ENCODE measurements around the gene SSTR4. TPM values are rescaled to one million over a fixed set of nuclear protein-coding genes. Genes with fewer than 3 reads are reported as not detected.

The SSTR4 gene
- total and polyA plus RNA-seq, 2 donors (not counting 3 experiments of a cell fraction or from before 2014, with no cell fraction given) = not detected

DNA sequence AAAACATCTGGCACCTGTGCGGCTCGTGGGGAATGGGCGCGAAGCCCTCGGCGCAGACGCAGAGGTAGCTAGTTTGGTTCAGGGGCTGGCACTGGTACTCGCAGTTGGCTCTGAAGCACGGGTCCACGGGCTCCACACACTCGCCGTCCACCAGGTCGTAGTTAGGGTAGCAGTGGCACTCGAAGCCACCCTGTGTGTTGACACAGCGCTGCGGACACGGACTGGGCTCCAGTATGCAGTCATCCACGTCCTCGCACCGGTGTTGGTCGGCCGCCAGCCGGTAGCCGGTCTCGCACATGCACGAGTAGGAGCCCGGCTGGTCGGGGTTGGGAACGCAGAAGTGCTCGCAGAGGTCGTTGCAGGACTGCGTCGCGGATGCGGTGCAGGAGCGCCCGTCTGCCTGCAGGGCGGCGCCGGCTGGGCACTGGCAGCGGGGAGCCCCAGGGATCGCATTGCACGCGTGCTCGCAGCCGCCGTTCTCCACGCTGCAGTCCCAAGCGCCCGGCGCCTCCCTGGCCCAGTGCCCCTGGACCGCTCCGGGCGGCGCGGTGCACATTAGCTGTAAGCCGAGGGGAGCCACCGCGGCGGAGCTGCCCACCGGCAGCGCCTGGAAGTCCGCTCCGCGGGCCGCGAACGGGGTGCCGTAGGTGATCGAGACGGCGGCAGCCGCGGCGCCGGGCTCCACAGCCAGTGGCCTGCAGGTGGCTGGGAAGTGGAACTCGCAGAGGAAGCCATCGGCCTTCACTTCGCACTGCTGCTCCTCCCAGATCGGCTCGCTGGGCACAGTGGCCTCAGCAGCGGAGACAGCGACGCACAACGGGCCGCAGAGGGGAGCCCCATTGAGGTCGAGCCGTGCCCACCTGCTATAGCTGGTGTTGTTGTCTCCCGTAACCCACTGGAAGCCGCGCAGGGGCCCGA, 13.4 kb downstream of the SSTR4 start:
- DNase-seq (ENCODE audit: low read depth, low spot score) = peak; percentile 70

More for the DNA sequence above, 13.4 kb downstream of the SSTR4 start:
- ChIA-PET CTCF (interaction anchor here (0.8 to 5.3 kb wide), 14 partner anchors 11 to 363 kb away, joined by 3 to 152 read pairs (median 14); no protein-coding TSS in a partner anchor), POLR2A (interaction anchor here (1.2 kb wide), 1 partner anchor 302 kb away, joined by 3 read pairs; the partner anchor contains the start of gene NXT1)
- no peaks in the 10 kb centered on the region for H3K9me3 ChIP-seq (replicated peaks; ENCODE audit: control insufficient read depth, insufficient read depth, low read length)
- peak overlapping the region; percentile 33 for H2AFZ ChIP-seq (ENCODE audit: low read depth, low read length)
- TF ChIP-seq EZH2 (IDR thresholded peaks at IDR 0.05; ENCODE audit: borderline replicate concordance, low read depth, low read length, severe bottlenecking) (no peak), JUN (IDR thresholded peaks at IDR 0.05; ENCODE audit: borderline replicate concordance, insufficient read depth, insufficient read length, low read depth) (no peak), GATA2 (IDR thresholded peaks at IDR 0.05; ENCODE audit: insufficient read depth, insufficient read length, low read depth, low read length) (no peak), FOS (IDR thresholded peaks at IDR 0.05; ENCODE audit: borderline replicate concordance, insufficient read depth, low read length) (no peak), POLR2AphosphoS5 (IDR thresholded peaks at IDR 0.05; ENCODE audit: insufficient read depth, low read depth, low read length) (no peak)
- TF ChIP-seq, protein P1, sequence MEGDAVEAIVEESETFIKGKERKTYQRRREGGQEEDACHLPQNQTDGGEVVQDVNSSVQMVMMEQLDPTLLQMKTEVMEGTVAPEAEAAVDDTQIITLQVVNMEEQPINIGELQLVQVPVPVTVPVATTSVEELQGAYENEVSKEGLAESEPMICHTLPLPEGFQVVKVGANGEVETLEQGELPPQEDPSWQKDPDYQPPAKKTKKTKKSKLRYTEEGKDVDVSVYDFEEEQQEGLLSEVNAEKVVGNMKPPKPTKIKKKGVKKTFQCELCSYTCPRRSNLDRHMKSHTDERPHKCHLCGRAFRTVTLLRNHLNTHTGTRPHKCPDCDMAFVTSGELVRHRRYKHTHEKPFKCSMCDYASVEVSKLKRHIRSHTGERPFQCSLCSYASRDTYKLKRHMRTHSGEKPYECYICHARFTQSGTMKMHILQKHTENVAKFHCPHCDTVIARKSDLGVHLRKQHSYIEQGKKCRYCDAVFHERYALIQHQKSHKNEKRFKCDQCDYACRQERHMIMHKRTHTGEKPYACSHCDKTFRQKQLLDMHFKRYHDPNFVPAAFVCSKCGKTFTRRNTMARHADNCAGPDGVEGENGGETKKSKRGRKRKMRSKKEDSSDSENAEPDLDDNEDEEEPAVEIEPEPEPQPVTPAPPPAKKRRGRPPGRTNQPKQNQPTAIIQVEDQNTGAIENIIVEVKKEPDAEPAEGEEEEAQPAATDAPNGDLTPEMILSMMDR (IDR thresholded peaks at IDR 0.05; ENCODE audit: extremely low read depth in 1 of 2, insufficient read depth in 1 of 2, low read depth in 1 of 2, low read length in 2 of 2) = peak; percentile 67 to 81
- TF ChIP-seq, protein P2, sequence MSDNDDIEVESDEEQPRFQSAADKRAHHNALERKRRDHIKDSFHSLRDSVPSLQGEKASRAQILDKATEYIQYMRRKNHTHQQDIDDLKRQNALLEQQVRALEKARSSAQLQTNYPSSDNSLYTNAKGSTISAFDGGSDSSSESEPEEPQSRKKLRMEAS (IDR thresholded peaks at IDR 0.05; ENCODE audit: insufficient read depth, insufficient read length) = peak; percentile 29
- no peaks in the 10 kb centered on the region for H3K36me3 ChIP-seq (ENCODE audit: control insufficient read depth in 2 of 2, extremely low read depth in 1 of 2, insufficient read depth in 2 of 2, low read length in 2 of 2)
- BruUV-seq (replicated peaks) = no TSS peak
- H3K27me3 ChIP-seq (ENCODE audit: control insufficient read depth in 2 of 2, insufficient read depth in 2 of 2, low read length in 2 of 2) = peaks cover 0 to 3% of the 10 kb centered on the region in 2 experiments
- dilution Hi-C loops (cut with MboI; ENCODE audit: extremely low pct_ligation_motif_present, low sequenced_read_pairs) (loop anchor here (10.0 kb wide), 1 partner anchor 354 kb away; no protein-coding TSS in a partner anchor), intact Hi-C loops (cut with micrococcal nuclease) (loop anchor here (1.0 to 10.0 kb wide), 6 partner anchors 186 to 714 kb away; partner anchors contain the start of gene CST9)
- peak overlapping the region; percentile 28 for H3K9ac ChIP-seq (replicated peaks; ENCODE audit: extremely low read depth, insufficient read depth, low read length)
- no peaks in the 10 kb centered on the region for H3K9me1 ChIP-seq (replicated peaks; ENCODE audit: control insufficient read depth, extremely low read depth, insufficient read depth, low read length)
- peak overlapping the region; percentile 83 for H3K4me2 ChIP-seq (ENCODE audit: insufficient read depth, low read length)
- no peaks in the 10 kb centered on the region for H4K20me1 ChIP-seq (replicated peaks; ENCODE audit: control insufficient read depth, extremely low read depth, insufficient read depth, low read length)
- no peaks in the 10 kb centered on the region for H3K79me2 ChIP-seq (ENCODE audit: control insufficient read depth, insufficient read depth, low read length)
- H3K4me3 ChIP-seq (replicated peaks in 1 of 3; ENCODE audit: insufficient read depth in 1 of 3, low read depth in 1 of 3, low read length in 3 of 3) = peak overlapping the region in 2 of 3 experiments; percentile 18 to 62
- peak; percentile 79 for FAIRE-seq
- H3K4me1 ChIP-seq (ENCODE audit: control insufficient read depth, extremely low read depth, insufficient read depth, low read length) = peaks cover 16% of the 10 kb centered on the region
- H3K27ac ChIP-seq (ENCODE audit: insufficient read depth, low read depth, low read length) = no peak overlapping the region
